HG02840 (cell line): ENCODE data around the gene OPRM1.
"Not testable (repeated sequence)": the region's sequence is repeated elsewhere in the genome, so short reads cannot be mapped to it uniquely, and the experiment has no call there.

Experiments used
- ATAC-seq: cut with Tn5 transposase; IDR thresholded peaks from one replicate; pipeline ENCODE4 v1.9.1; 2021; ENCODE audit warnings: mild to moderate bottlenecking, moderate library complexity, moderate number of reproducible peaks; ENCODE audit not compliant: unreplicated experiment, low FRiP score

OPRM1 gene

DNA sequence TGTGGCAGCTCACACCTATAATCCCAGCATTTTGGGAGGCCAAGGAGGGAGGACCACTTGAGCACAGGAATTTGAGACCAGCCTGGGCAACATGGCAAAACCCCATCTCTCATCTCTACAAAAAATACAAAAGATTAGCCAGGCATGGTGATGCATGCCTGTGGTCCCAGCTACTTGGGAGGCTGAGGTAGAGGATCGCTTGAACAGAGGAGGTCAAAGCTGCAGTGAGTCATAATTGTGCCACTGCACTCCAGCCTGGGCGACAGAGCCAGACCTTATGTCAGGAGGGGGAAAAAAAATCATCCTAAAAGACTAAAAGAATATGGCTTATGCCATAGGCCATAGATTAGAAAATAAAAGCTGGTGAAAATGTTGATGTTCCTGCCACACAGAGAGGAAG is 39.6 kb downstream of the OPRM1 start:
- not testable (repeated sequence) for ATAC-seq

DNA sequence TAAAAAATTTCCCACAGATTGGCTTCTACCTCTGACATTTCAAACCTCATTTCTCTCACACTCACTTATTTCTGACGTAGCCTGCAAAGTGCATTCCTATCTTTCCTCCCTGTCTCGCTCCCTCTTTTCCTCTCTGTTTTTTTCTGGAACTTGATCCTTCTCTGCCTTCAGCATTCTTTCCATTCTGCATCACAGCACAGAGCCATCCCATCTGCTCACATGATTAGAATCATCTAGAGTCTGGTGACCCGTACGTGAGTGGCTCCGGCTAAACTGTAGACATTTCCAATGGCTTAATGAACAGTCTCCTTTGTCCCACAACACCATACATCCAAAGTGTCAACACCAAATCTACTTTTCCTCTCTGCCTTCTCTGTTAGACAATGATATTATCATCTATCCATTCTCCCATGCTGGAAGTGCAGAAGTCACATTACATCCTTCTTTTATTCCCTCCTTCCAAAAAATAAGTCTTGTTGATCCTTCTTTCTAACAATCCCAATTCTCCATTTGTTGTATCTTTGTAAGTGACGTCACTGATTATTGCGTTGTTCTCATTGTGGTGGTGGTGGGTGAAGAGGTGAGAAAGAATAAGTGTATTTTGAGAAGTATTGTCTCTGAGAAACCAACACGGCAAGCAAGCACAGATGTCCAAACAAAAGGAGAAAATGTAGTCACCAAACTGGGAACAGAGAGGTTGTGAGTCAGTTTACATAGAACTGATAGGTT is 41.6 kb downstream of the OPRM1 start:
- no peak for ATAC-seq

DNA sequence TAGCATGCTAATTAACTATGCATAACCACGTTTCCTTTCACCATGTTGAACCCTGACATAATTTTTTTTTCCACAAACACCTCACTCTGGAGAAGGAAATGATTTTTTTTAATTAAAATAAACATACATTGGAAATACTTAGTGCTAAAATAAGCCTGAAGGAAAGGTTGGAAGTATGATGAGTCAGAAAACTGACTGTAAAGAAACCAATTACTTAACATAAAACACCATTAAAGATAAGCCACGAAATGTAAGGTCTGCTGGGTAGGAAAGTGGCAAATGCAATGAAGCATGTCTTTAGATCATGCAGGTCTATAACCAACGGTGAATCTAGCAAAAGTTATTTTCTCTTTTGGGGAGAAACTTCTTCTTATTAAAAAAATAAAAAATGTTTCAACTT is 47.5 kb downstream of the OPRM1 start:
- no peak for ATAC-seq

DNA sequence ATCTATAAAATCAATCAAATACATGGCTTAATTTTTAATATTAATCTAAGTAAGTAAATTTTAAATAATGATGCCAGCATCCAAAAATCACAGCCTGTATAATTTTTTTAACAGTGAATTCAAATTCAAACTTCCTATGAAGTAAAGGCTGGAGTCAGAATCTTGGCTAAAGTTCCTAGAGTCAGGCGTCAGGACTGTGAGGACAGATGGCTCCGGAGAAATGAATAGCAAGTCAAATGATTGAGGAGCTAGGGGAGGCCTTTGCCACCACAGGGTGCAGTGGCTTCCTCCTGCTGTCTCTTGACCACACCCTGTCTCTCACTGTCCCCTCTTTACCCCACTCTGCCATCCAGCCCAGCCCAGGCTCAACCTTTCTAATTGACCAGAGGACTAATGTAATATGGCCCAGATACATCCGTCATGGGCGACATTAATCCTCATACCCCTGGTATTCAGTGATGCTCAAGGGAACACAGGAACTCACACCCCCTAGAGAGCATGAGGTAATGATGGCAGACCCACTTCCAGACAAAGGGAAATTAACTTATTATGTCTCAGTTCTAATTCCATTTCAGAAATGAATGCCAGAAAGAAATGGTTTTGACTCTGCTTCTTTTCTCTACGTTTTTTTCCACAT is 53.4 kb downstream of the OPRM1 start:
- no peak for ATAC-seq

DNA sequence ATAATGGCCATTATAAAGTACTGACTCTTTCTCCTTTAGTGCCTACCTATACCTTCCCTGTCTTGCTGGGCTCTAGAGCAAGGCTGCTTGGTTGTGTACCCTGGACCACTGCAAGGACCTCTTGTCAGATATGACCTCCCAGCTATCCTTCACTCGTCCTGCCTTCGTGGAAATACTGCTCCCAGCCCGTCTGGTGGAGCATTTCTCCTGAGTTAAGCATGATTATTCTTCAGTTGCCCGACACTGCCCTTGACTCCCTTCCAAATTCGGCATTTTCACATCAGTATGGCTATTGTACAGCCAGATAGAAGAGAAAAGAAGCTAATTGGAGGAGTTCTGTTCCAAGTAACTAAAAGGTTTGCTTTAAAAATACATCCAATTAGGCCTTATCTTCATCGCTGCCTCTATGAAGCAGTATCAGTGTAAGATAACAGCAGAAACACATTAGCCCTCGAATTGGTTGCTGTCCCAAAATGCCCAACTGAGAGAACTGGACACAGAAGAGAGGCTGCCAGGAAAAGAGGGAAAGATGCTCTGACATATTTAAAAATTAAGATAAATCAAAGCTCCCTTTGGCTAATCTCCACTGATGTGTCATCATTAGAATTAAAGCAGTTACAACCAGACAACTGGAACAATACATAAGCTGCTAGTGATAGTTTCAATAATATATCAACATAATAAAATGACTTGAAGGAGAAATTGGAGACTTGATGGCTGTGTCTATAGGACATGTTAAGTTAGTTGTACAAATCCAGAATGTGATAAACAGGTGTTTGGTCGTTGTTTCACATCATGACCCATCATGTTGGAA is 54.4 kb downstream of the OPRM1 start:
- no peak for ATAC-seq

DNA sequence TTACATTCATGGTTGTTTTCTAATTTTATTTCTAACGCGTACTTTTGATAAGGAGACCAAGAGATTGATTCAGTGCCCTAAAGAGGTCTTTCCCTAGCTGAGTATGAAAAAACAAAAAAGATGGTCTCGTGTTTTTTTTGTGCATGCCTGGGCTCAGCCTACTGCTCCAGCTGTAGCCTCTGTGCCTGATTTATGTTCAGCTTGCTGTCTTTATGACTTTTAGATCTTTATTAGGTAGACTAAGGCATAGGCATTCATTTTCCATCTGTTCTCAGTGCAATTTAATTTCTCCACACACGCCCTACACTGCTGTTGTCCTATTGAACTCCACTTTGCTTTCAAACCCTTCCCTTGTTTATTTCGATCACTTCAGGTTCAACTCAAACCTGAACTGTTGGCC is 56.5 kb downstream of the OPRM1 start:
- no peak for ATAC-seq

DNA sequence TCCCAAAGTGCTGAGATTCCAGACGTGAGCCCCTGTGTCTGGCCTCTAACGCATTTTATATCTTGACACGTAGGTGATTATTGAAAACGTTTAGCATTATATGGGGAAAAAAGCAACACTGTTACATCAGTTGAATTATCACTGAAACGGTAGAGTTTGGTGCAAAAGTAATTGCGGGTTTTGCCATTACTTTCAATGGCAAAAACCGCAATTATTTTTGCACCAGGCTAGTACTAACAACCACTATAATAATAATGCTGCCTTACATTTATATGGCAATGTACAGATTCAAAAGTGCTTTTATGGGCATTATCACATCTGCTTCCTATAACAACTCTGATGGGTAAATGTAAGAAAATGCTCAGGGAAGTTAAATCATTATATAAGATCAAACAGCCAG is 57.3 kb downstream of the OPRM1 start:
- ATAC-seq = no peak

DNA sequence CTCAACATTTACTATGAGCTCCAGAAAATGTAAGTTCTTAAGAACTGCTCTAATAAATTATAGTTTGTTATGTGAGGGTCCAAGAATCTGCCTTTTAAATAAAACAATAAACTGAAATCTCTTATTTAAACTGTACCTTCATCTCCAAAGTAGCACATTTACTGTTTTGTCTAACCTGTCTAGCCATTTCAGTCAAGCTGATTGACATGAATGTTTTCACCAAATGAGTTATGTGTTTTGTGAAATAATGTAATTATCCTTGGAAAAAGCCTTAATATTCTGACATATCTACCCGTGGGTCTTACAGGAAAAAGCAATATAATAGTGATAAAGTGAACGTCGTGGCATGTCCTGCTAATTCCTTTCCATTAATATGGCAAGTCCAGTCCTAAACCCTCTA is 57.8 kb downstream of the OPRM1 start:
- no peak for ATAC-seq

DNA sequence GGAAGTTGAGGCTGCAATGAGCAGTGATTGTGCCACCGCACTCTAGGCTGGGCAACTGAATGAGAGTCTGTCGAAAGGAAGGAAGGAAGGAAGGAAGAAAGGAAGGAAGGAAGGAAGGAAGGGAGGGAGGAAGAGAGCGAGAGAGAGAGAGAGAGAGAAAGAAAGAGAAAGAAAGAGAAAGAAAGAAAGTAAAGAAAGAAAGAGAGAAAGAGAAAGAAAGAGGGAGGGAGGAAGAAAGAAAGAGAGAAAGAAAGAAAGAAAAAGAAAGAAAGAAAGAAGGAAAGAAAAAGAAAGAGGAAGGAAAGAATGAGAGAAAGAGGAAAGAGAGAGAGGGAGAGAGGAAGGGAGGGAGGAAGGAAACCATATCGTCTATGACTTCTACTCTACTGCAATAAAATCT is 60.2 kb downstream of the OPRM1 start:
- ATAC-seq = no peak

DNA sequence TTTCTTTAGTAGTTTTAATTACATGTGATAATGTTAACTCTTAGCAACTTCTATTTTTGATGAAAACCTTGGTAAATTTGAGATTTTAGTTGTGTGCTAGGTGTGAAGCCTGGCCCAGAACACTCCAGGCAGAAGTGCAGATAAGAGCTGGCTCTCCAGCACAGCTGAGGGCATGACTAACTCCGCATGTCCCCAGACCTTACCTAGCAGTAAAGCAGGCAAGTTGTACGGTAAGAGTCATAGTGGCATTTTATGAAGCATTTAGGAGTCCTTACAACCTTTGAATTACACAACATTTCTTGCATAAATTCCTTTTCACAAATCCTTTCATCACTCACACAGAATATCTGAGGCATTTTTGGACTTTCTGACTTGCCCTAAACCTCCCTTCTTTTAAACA is 67.2 kb downstream of the OPRM1 start:
- ATAC-seq = no peak

DNA sequence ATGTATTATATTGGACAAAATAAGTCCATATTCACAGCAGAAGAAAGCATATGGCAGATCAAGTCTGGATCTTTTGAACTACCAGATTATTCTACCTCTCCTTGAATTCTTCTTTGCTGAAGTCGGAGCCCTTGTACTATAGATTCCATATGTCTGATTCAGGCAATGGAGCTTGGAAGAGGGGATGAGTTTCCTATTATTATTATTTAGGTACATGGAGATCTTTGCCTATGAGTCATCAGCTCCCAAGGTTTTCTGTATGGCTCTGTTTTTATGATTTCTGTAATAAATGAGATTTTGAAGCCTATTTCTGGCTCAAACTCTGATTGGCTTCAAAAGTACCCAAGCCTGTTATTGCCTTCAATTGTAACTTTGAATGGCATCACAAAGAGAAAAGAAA is 72.0 kb downstream of the OPRM1 start:
- no peak for ATAC-seq

DNA sequence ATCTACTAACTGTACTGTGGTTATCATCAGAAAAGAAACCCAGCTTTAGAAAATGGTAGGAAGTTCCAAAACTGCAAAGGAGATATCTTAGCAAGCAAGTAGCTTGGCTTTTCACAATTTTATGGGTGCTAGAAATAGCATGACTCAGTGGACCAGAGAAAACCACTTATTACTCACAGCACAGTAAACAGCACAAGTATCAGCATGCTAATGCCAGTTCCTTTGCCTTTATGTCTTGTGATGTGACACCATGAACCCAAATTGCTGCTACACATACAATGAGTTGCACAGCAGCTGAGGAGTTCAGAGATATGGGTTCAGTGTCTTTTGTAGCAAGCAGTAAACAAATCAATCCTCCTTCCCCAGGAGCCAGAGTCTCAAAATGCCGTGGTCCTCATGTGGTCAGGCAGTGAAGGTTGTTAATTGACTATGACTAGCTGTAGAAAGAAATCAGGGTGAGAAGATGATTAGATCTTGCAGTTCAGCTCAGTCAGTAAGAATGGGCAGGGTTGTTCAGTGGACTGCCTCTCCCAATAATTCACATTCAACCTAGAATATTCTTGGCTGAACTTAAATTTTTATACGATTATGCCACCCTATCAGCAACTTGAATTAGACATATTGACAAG is 73.3 kb downstream of the OPRM1 start:
- no peak for ATAC-seq

DNA sequence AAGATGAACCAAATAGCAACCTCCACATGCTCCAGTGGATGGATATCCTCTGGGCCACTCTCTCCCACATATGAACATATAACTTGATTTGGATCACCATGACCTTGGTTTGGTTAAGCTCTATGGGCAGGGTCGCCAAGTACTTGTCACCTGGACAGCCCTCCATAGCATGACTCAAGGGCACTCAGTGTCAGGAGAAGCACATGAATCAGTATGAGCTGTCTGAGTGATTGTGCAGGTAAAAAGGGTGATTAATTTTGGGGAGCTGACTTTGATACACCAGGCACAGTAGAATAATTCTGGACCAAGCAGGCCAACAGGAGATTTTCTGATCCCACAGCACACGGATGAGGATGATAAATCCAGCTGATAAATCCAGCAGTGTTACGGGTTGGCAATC is 74.4 kb downstream of the OPRM1 start:
- no peak for ATAC-seq

DNA sequence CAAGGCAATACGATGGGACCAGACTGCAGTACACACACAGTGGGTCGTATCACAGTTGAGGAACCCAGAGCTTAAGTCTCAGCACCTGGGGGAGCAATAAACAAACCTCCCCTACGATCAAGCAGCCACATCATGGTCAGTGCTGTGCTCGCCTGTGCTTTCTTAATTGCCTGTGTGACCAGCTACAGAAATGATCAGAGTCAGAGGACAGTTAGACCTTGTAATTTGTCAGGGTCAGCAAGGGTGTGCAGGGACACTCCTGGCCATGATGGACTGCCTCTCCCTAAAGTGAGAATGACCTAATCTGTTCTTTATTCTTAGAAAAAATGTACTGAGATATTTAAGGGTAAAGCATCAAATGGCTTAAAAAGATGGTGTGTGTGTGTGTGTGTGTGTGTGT is 78.4 kb downstream of the OPRM1 start:
- ATAC-seq = no peak

DNA sequence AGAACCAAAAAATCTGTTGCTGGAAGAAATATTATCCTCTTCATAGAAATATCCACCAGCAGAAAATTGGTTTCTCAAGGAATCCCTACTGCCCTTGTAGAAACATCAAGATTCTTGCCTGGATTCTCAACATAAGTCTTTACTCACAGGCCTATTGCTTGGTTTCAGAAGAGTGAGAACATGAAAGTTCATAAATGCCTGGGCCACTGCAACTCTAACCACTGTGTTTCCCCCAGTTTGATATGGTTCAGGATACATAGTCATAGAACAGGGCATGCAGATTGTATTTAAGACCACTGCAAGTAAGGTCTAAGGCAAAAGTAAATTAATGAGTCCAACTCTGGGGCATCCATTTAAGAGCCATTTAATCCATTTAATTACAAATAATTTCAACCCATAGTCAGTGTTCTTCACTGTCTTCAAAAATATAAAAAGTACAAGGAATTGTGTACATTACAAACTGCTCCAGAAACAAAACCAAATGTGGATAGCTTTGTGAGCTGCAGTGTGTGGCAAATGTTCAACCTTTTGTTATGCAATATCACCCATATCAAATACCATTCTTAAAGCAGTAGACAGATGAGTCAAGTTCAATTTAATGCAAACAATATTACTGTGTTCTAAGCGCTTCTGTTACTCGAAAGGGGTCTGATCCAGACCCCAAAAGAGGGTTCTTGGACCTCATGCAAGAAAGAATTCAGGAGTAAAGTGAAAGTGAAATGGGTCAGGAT is 83.3 kb downstream of the OPRM1 start:
- ATAC-seq = no peak

DNA sequence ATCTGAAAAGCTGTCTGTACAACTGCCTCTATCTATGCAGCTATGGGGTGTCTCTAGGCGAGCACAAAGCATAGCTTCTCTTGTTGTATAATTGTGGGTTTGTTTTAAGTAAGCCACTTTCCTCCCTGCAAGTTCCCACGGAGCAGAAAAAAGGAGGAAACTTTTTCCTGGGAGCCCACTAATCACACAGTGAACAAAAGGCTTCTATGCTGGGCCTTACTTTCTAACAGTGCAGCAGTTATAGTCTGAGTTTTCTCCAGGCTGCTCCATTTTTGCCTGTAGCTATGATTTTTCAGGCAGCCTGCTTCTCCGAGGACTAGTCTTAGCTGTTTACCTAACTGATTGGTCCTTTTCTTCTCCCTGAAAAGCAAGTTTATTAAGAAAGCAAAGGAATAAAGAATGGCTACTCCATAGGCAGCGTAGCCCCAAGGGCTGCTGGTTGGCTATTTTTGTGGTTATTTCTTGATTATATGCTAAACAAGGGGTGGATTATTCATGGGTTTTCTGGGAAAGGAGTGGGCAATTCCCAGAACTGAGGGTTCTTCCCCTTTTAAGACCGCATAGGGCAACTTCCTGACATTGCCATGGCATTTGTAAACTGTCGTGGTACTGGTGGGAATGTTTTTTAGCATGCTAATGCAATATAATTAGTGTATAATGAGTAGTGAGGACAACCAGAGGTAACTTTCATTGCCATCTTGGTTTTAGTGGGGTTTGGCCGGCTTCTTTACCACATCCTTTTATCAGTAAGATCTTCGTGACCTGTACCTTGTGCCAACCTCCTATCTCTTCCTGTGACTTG is 84.3 kb downstream of the OPRM1 start:
- no peak for ATAC-seq

DNA sequence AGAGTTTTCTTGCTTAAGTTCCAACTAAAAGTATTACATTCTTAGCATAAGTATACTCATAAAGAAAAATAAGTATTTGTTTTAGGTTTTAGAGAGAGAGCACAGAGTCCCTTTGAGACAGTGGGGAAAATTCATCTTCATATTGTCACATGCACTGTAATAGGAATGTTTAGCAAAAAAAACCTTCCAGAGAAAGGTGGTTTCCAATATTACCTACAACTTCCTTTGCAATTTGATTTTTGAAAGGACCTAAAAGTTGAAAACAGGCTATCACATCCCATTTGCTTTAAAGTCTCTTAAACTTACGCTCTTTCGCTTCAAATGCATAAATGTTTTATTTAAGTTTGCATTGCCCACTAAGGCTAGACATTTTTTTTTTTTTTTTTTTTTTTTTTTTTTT is 86.4 kb downstream of the OPRM1 start:
- no peak for ATAC-seq

DNA sequence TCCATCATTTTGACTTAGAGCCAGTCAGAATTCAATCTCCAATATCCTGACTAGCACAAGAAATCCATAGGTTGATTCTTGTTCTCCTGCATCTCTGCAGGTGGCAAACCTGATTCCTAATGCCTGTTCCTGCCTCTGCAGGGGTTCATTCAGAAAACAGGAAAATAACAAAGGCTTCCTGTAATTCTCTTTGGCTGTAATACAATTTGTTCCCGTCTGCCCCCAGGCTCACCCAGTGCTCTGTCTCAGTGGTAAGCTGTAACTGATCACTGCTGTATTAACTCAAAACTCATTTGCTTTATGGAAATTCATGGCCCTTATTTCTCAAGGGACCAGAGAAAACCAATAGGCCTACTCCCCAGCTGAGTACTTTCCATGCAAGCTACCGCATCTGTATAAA is 88.6 kb downstream of the OPRM1 start:
- ATAC-seq = no peak

DNA sequence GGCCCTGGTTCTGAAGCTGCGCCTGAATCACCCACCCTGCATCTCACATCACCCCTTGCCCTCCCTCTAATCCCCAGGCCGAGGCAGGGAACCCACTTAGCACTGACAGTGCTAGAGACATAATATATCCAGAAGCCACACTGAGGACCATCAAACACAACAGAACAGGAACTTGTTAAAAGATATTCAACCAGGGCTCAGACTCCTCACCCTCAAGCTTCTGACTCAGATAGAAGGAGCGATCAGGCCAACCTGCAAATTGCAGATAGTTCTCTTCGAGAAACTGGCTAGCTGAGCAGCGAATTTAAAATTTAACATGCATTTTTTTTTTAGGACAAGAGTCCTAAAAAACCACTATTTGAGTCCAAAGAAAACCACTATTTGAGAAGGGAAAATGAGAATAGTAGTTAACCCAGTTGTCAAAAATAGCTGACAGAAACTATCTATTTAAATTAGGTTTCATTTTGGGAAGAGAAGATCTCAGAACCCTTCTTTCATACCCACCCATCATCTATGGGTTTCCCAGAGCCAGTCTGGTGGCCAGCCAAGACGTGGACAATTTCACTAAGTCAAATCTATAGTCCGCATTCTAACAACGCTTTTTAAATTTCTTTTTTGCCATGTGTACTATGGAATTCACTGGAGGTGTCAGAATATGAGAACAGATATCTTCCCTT is 95.6 kb downstream of the OPRM1 start:
- no peak for ATAC-seq
